M059J (cell line): ENCODE data around the gene COX20. TPM values are rescaled to one million over a fixed set of nuclear protein-coding genes. Genes with fewer than 3 reads are reported as not detected.
"Not testable (repeated sequence)": the region's sequence is repeated elsewhere in the genome, so short reads cannot be mapped to it uniquely, and the experiment has no call there.

Experiments
- DNase-seq: peaks from one replicate; pipeline ENCODE4 v3.0.0-alpha.2; 2012; ENCODE audit warnings: low read depth
- total RNA-seq: library from RNA; depleted of rRNA; stranded (reverse); fragments of >200 nt; shearing (Covaris generic); gene quantifications from 2 replicates; pipeline ENCODE4 v1.2.3, GENCODE V29; 2014

COX20 gene
- total RNA-seq, 1 experiment from 2014 or later = 30.0 TPM

DNA sequence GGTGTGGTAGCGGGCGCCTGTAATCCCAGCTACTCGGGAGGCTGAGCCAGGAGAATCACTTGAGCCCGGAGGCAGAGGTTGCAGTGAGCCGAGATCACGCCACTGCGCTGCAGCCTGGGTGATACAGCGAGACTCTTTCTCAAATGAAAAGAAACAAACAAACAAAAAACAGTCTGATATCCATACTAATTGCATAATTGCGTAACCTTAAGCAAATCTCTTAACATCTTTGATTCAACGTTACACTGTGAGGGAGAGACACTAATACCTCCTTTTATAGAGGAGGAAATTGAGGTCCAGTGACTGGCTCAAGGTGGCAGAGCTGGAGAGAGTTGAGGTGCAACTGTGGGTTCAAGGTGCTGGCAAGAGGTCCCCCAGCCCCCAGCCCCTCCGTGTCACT lies 12.6 kb upstream of the COX20 start:
- DNase-seq = no peak

DNA sequence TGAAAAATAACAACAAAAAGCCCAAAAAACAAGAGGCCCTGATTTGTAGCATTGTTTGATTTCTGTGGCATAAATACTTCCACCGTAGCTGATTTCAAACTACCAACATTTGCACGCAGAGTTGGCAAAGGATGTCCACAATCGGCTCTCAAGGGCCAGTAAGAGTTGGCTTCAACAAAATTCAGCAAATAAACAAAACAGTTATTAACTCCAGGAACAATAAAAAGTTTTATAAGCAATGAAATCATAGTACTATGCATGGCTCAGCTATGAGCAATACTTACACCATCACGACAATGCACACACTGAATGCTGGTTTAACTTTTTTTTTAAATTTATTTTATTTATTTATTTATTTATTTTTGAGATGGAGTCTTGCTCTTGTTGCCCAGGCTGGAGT lies 8.7 kb upstream of the COX20 start:
- DNase-seq = peak; percentile 66

DNA sequence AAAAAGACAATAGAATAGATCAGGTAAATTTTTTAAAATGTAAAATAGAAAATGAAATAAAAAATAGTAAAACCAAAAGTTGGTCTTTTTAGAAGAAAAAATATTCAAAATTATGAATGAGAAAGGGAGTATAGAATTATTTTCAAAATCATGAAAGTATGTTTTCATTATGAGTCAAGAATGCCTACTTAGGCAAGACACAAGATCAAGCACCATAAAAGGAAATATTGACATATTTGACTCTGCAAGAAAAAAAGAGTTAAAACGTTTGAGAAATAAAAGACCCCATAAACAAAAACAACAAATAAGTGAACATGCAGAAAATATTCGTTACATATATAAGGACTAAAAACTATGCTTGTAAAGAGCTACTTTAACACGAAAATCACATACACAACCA lies 4.8 kb upstream of the COX20 start:
- no peak for DNase-seq

DNA sequence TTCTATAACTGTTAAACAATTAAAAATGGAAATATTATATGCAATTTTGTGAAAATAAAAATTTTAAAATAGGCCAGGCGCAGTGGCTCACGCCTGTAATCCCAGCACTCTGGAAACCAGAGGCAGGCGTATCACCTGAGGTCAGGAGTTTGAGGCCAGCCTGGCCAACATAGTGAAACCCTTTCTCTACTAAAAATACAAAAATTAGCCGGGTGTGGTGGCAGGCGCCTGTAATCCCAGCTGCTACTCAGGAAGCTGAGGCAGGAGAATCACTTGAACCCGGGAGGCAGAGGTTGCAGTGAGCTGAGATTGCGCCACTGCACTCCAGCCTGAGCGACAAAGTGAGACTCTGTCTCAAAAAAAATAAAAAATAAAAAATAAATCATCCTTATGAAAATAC lies 2.2 kb upstream of the COX20 start:
- DNase-seq = not testable (repeated sequence)

DNA sequence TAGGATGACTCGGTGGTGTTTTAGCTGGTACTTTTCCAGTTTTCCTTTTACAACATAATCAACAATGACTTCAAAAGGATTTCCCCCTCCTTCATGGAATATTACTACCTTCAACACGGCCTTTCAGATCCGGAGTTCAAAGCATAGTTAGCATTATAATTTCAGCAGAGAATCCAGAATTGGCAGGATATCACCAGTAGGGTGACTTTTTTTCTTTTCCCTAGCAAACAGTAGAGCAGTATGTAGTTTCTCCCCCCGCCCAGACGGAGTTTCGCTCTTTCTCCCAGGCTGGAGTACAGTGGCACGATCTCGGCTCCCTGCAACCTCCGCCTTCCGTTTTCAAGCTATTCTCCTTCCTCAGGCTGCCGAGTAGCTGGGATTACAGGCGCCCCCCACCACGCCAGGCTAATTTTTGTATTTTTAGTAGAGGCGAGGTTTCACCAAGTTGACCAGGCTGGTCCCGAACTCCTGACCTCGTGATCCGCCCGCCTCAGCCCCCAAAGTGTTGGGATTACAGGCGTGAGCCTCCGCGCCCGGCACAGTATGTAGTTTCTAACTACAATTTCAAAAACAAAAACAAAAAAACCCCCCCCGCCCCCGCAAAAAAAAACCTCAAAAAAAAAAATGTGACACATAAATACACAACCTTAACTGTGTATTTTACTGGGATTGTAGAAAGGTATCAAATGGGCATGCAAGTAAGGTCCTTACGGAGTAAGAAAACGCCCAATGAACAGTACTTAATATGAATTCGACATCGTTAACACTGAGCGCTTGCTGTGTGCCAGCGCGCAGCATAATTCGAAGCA lies 1.5 kb upstream of the COX20 start:
- peak; percentile 83 for DNase-seq

DNA sequence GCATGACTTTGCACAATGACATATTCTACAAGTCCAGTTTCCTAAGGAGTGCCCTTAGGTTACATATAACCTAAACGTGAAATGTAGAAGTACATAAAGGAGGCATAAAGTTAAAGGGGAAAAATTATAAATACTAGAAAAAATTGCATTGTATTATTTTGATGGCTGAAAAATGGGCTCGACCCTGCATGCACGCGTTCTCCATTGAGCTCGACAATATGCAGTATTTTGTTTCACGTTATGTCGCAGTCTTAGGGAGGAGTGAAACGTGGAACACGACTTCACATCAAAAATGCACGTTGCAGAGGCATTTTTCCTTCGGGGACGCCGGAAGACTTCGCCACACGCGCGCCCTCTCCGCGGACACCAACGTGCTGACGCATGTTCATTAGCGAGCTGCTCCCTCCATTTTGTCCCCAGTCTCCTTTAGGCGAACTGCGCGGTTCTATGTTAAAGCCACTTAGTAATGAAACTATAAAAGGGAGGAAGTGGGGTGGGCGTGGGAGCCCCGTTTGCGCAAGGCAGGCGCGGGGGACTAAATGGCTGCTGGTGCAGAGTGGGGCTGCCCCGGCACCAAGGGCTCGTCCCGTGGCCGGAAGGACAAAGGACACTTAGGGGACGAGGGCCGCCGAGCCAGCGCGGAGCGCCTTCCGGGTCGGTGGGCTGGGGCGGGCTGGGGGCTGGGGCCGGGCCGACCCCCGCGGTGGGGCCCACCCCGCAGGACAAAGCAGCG lies 749 bp upstream of the COX20 start:
- DNase-seq = peak; percentile 94

DNA sequence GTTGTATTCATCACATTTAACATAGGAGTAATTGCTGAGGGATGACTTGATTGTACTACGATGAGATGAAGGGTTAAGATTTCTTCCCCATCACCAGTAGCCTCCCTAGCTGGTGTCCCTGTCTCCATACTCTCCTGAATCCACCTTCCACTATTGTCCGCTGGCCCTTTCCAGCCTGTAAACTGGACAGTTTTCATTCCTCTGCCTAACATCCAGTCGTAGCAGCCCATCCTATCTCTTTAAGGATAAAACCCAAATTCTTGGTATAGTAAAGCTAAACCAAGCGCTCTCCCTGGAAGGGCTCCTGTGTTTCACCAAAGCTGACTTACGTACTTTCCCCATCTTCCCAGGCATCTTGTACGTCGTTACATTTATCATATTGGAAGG lies 670 bp downstream of the COX20 start:
- peak; percentile 68 for DNase-seq

DNA sequence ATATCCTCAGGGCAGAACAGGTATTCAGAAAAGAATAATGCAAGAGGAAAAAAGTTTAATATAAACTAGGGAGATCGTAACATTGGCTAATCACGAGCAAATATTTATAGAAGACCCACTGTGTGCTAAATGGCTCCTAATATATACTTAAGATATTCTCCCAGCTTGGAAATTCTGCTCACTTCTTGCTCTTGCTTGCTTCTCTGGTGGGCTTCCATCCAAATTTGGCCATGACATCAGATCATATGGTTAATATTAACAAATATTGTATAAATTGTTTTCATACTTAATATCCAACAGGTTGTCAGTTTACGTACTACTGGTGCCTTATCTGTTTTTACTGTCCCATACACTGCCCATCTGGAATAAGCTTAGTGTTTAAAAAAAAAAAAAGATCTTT lies 1.1 kb downstream of the COX20 start:
- no peak for DNase-seq

DNA sequence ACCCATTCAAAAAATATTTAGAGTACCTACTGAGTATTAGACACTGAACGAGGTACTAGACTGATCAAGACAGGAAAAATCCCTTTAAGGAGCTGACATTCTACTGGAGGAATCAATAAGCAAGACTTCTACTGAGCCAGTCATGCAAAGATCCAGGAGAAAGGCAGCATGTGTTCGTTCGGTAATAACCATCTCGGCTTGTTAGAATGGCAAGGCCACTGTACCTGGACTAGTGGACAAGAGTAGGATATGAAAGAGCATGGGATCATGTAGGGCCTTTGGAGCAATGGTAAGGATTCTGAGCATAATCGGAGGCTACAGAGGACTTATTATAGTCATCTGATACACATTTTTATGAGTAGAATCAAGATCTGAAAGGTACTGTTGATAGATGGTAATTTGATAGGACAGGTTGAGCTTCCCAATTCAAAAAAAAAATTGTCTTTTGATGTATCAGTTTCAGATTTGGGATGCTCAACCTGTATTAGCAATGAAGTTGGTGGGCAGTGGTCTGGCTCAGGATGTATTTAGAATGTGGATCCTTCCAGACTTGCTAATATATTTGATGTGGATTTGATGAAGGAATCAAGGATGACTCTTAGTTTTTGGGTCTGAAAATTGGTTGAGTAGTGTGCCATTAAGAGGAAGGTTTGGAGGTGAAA lies 2.3 kb downstream of the COX20 start:
- DNase-seq = peak; percentile 30

DNA sequence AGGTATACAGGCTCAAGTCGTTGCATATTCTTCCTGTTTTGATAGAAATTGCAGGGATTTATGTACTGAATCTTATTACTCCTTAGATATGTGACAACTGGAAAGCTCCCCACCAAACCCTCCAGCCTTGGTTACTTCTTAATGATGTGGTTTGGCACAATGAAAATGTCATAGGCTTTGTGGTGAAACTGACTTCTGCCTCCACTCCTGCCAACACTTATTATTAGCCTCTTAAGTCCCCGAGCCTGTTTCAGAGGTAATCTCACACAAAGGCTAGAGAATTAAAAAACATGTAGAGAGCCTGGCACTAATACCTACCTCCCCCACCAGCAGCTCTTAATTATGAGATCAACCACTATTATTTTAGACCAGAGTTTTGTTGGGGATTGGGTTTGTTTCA lies 4.2 kb downstream of the COX20 start:
- DNase-seq = peak; percentile 50

DNA sequence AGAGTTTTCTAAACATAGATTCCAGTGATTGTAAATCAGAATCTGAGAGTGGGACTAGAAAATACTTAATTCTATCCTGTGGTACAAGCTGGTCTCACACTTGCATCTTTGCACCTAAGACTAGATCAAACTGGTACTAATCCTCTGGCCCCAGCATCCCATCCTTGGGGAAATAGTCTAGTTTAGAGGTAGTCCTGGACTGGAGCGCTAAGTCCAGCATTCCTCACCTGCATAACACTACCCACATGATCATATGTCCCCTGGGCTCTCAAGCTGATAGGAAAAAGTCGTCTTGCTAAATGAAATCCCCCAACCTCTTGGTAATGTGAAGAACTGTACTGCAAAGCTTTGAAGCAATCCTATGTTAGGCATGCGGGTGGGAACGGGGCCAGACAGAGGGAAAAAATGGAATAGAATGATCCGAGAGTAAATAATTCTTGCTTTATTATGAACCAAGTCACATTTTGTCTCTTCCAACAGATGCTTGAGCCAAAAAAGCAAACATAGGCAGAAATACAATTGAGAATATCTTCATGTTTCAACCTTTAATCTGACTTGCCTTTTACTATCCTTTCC lies 4.8 kb downstream of the COX20 start:
- no peak for DNase-seq

DNA sequence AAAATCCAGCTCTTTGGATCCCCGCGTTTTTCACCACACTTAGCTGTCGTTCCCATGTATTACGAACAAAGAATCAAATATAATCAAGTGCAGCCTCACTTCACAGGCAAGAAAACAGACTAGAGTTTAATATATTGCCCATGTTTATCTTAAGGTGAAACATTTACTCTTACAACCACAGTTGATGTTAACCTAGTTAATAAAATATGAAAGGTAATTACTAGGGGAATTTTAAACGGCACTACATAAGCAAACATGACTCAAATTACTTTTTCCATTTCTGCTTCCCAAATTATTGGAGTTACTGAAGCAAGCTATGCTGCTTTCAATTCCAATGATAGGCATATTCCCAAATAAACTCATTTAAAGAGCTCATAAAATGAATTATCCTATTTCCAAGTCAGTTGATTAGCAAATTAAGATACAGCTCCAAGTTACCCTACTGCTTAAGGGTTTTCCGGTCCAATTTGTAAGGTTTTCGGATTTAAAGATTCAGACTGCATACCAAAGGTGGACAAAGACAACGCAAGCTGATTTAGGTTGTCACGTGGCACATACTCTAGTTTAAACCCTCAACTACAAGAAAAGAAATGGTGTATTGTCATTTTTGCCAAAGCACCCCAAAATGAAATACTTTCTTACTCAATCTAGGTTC lies 5.9 kb downstream of the COX20 start:
- DNase-seq = no peak

DNA sequence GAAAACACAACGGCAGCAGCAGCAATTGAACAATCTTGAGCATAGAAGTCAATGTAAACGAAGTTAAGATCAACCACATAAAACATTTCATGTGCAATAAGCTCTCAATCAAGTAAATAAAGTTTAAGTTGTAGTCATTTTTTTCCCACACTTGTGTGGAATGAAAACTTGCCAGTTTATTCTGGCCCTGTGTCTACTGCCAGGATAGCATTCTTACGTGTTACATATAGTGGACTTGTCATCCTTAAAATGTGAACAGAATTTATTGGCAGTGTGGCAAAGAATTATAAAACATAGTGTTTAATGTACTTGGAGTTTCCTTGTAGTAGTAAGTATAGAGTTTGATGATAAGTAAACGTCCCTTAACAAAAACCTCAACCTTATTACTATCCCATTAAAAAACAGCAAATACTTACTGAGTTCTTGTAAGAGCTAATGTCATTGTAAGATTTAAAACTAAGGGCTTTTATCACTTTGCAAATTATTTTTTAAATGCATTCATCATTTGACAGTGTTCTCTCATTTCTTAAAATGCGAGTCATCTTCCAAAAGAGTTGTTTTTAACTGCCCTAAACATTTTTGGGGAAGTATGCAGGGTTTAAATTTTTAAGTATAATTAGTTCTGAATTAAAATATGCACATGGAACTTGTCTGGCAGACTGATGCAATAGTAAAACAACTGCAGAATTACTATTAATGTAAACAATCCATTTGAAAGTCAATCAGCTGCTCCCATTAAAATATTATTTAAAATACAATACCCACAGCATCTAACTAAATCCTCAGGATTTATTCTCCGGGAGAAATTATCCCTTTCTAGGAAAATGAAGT lies 7.9 kb downstream of the COX20 start:
- DNase-seq = no peak

DNA sequence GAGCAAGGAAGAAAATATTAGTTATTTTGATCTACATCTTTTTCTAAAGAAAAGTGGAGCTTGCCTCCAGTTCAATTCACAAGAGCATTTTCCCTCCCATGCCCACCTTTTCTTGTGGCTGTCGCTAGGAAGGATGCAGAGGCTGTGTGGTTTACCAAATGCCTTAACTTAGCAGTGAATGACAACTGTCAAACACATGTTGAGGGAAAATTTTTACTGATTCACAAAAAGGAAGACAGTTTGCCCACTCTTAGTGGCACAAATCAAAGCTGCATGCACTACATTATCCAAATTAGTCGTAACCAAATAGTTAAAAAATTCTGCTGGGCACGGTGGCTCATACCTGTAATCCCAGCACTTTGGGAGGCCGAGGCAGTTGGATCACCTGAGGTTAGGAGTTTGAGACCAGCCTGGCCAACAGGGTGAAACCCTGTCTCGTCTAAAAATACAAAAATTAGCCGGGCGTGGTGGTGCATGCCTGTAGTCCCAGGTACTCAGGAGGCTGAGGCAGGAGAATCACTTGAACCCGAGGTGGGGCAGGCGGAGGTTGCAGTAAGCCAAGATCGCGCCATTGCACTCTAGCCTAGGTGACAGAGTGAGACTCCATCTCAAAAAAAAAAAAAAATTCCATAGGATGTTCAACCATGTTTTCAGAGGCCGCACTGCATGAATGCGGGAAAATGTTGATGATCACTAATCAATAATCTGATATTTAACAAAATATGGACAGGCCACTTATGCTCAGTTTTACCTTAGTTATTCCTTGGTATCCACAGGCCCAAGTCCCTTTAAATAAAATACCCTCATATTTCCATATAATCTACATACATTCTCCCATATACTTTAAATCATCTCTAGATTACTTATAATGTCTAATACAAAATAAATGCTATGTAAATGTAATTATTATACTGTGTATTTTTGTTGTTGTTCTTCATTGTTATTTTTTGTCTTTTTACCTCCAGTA lies 9.0 kb downstream of the COX20 start:
- no peak for DNase-seq

DNA sequence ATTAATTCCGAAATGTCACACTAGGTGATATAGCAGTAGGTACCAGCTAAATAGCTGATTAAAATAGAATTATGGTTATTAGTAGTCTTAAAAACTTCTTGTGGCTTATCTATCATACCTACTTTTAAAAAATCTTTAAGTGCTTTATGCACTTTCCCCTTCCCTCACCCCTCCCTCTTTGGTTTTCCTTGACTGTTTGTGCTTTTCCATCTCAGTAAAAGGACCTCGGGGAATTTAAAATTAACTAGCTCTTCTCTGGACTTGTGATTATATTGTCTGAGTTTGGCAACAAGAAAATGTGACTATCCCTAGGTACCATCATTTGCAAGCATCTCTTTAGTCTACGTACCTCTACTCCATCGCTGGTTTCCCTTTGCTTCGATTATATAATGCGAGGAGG lies 11.2 kb downstream of the COX20 start:
- no peak for DNase-seq

DNA sequence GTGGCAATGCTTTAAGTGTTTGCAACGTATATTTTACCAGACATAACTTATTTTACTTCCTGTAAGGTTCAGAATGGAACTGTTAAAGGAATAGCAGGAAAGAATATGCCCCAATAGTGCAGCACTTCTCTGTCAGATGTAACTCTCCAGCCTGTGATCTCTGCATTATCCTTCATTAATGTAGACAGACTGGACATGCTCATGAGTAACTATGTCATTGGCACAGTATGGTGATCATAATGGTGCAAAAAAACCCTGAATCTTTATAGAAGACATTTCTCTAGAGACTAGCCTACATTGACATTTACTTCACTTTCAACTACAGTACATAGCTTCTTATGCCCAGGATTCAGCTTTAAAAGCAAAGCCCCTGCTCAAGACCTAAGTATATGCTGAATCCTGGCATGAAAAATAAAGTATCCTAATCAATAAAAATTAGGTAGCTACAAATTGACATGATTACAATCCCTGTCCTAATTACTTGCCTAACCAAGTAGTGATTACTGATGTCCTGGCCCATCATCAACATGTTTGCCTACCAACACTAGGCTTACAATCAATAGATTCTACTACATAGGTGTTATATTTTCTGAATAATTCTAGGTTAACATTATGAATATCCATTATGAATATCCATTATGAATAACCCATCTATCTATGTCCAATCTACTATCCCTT lies 13.9 kb downstream of the COX20 start:
- DNase-seq = no peak

DNA sequence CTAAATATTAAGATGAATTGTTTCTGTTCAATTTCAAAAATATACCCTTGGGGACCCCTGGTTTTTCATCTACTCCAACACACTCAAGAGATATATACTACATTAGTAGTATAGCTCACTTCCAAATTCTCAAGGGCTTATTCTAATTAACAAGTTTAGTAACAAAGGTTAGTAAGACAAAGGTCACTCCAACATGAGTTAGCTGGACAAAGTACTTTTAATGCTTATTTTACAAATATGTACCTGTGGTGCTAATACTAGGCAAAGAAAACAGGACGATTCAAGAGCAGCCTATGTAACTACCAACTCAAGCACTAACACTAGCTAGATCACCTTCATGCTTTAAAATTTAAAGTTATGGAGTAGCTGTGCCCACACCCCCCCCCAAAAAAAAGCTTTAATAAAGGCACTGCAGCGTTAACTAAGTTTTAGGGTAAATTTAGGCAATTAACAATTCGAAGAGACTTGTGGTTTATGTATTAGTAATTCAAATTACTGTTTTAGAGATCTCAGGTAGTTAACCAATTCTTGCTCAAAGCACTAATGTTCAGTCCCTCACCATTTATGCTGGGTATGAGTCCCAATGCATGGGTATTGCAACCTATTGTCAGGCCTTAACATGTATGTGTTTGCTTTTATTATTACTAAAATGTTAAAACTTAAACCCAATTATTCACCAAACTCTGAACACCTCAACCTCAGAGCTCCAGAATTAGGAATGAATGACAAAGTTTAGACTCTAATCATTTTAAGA lies 14.8 kb downstream of the COX20 start:
- DNase-seq = no peak

DNA sequence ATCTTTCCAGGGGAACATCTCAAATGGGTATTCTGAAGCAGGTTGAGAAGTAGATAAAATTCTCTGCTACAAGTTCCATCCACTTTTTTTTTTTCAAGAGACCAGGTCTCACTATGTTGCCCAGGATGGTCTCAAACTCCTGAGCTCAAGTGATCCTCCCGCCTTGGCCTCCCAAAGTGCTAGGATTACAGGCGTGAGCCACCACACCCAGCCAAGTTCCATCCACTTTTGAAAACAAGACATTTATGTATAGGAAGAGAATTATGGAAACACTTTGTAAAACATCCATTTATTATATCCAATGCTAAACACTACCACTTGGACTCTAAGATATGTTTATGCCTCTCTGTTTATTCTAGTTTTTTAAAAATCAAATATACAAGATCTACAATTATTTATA lies 15.4 kb downstream of the COX20 start:
- no peak for DNase-seq
